ENCODE measurements around the gene SGTB.

DNA sequence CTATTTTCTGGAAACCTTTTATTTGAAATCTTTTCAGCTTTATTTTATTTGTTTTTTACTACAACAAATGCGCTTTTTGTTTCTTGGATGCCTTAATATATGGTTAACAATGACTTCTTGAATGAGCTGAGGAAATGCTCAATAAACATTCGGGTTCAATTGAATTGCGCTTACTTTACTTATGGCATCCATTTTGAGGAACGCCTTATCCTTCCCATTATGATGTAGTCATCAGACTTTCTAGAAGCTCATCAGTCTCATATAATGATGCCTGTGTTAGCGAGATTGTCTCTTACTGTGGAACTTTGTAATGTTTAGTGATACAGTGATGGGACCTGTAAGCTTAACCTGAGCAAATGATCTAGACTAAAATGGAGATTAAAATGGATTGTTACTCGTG, 96.2 kb downstream of the SGTB start:
- TF ChIP-seq, protein P1, sequence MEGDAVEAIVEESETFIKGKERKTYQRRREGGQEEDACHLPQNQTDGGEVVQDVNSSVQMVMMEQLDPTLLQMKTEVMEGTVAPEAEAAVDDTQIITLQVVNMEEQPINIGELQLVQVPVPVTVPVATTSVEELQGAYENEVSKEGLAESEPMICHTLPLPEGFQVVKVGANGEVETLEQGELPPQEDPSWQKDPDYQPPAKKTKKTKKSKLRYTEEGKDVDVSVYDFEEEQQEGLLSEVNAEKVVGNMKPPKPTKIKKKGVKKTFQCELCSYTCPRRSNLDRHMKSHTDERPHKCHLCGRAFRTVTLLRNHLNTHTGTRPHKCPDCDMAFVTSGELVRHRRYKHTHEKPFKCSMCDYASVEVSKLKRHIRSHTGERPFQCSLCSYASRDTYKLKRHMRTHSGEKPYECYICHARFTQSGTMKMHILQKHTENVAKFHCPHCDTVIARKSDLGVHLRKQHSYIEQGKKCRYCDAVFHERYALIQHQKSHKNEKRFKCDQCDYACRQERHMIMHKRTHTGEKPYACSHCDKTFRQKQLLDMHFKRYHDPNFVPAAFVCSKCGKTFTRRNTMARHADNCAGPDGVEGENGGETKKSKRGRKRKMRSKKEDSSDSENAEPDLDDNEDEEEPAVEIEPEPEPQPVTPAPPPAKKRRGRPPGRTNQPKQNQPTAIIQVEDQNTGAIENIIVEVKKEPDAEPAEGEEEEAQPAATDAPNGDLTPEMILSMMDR (IDR thresholded peaks at IDR 0.05; ENCODE audit: low read depth, low read length): no peak
- TF ChIP-seq EZH2phosphoT487 (IDR thresholded peaks at IDR 0.05; ENCODE audit: low read depth): no peak
